Endothelial cell of umbilical vein (primary cell): ENCODE results near the gene NT5C1B. TPM values are rescaled to one million over a fixed set of nuclear protein-coding genes. Genes with fewer than 3 reads are reported as not detected.

Experiments
- BruUV-seq: library from RNA; stranded (reverse); fragments of 400-500 nt; replicated peaks from 2 replicates; lab custom pipeline; 2021; lab: Mats Ljungman, UMichigan
- CTCF ChIA-PET: fragments of 300-600, 350-600 bp; sonication (Branson Sonifier 250); formaldehyde crosslinking; loops from one replicate; lab custom pipeline; 2021; ENCODE audit warnings: antibody characterized with exemption, inconsistent platforms; lab: Charles Lee
- POLR2A ChIA-PET: fragments of 300-600, 350-600 bp; sonication (Branson Sonifier 250); formaldehyde crosslinking; loops from one replicate; lab custom pipeline; 2021; ENCODE audit warnings: antibody characterized with exemption, inconsistent platforms; lab: Charles Lee
- DNase-seq: peaks from one replicate; pipeline ENCODE4 v3.0.0-alpha.2; 2011; ENCODE audit warnings: low read depth, low spot score
- FAIRE-seq: peaks from 2 replicates; lab custom pipeline; 2011; peaks lifted over from hg19 to GRCh38; lab: Jason Lieb, UNC
- H2AFZ ChIP-seq: 2 replicates; pipeline ENCODE4 v1.6.0; 2012; ENCODE audit warnings: low read depth, low read length, control low read depth, inconsistent platforms
- H3K27ac ChIP-seq: 2 replicates; pipeline ENCODE4 v1.5.1; 2011; ENCODE audit warnings: low read depth, mild to moderate bottlenecking, control low read depth, low read length, moderate library complexity; ENCODE audit not compliant: insufficient read depth
- H3K27me3 ChIP-seq, 2 experiments: 2 replicates each; pipeline versions ENCODE4 v1.6.0 to v1.6.1; 2011; ENCODE audit warnings: low read length in 2 of 2, mixed read lengths in 1 of 2; ENCODE audit not compliant: control insufficient read depth in 2 of 2, insufficient read depth in 2 of 2
- H3K36me3 ChIP-seq, 2 experiments: 2 replicates in 1 of 2; 3 replicates in 1 of 2; pipeline ENCODE4 v1.5.1; 2011; ENCODE audit warnings: low read length in 2 of 2, mild to moderate bottlenecking in 1 of 2, moderate library complexity in 1 of 2; ENCODE audit not compliant: control insufficient read depth in 2 of 2, insufficient read depth in 2 of 2; ENCODE audit errors: extremely low read depth in 1 of 2
- H3K4me1 ChIP-seq: 3 replicates; pipeline ENCODE4 v1.5.1; 2011; ENCODE audit warnings: mild to moderate bottlenecking, low read length; ENCODE audit not compliant: control insufficient read depth, insufficient read depth; ENCODE audit errors: extremely low read depth
- H3K4me2 ChIP-seq: 2 replicates; pipeline ENCODE4 v1.6.1; 2011; ENCODE audit warnings: low read length, control low read depth, mixed read lengths; ENCODE audit not compliant: insufficient read depth
- H3K4me3 ChIP-seq, 3 experiments: fragments of 200-600 bp in 1 of 3; sonication (generic), shearing (Covaris generic) in 1 of 3; replicated peaks in 1 of 3; 2 replicates each; pipeline ENCODE4 v1.5.1; 2011 to 2016; ENCODE audit warnings: control low read depth in 3 of 3, low read length in 3 of 3, mild to moderate bottlenecking in 2 of 3, inconsistent platforms in 1 of 3, low read depth in 1 of 3, moderate library complexity in 1 of 3; ENCODE audit not compliant: insufficient read depth in 1 of 3
- H3K79me2 ChIP-seq: 2 replicates; pipeline ENCODE4 v1.6.0; 2012; ENCODE audit warnings: low read length, inconsistent platforms; ENCODE audit not compliant: control insufficient read depth, insufficient read depth
- H3K9ac ChIP-seq: replicated peaks from 2 replicates; pipeline ENCODE3; 2011; ENCODE audit warnings: low read length, control low read depth; ENCODE audit not compliant: insufficient read depth; ENCODE audit errors: extremely low read depth
- H3K9me1 ChIP-seq: replicated peaks from 3 replicates; pipeline ENCODE4 v1.6.0; 2011; ENCODE audit warnings: mild to moderate bottlenecking, low read length; ENCODE audit not compliant: control insufficient read depth, insufficient read depth; ENCODE audit errors: extremely low read depth
- H3K9me3 ChIP-seq: replicated peaks from 2 replicates; pipeline ENCODE4 v1.5.1; 2012; ENCODE audit warnings: low read length, inconsistent platforms; ENCODE audit not compliant: control insufficient read depth, insufficient read depth
- H4K20me1 ChIP-seq: replicated peaks from 2 replicates; pipeline ENCODE3; 2011; ENCODE audit warnings: mild to moderate bottlenecking, low read length; ENCODE audit not compliant: control insufficient read depth, insufficient read depth; ENCODE audit errors: extremely low read depth
- CTCF ChIP-seq, 2 donors: IDR thresholded peaks; 1 replicate in 1 of 2; 2 replicates in 1 of 2; pipeline ENCODE4 v1.5.1; 2011; ENCODE audit warnings: low read length in 2 of 2, mild to moderate bottlenecking in 2 of 2, moderate library complexity in 2 of 2, control low read depth in 1 of 2, inconsistent platforms in 1 of 2, low read depth in 1 of 2; ENCODE audit not compliant: insufficient read depth in 1 of 2; ENCODE audit errors: extremely low read depth in 1 of 2
- EZH2 ChIP-seq: IDR thresholded peaks from 2 replicates; pipeline ENCODE4 v1.6.1; 2012; ENCODE audit warnings: borderline replicate concordance, low read depth, mild to moderate bottlenecking, moderate library complexity, low read length, inconsistent platforms; ENCODE audit not compliant: severe bottlenecking
- FOS ChIP-seq: IDR thresholded peaks from 2 replicates; pipeline ENCODE4 v1.6.1; 2011; ENCODE audit warnings: mild to moderate bottlenecking, low read length, moderate library complexity, borderline replicate concordance; ENCODE audit not compliant: insufficient read depth
- GATA2 ChIP-seq: IDR thresholded peaks from 2 replicates; pipeline ENCODE4 v1.7.0; 2011; ENCODE audit warnings: low read depth, mild to moderate bottlenecking, moderate library complexity, mixed read lengths, low read length; ENCODE audit not compliant: insufficient read length, insufficient read depth
- JUN ChIP-seq: IDR thresholded peaks from 2 replicates; pipeline ENCODE4 v1.6.1; 2011; ENCODE audit warnings: borderline replicate concordance, low read depth; ENCODE audit not compliant: insufficient read length, insufficient read depth
- MAX ChIP-seq: IDR thresholded peaks from 2 replicates; pipeline ENCODE4 v1.6.1; 2011; ENCODE audit not compliant: insufficient read depth, insufficient read length
- MYC ChIP-seq: IDR thresholded peaks from one replicate; pipeline ENCODE4 v1.6.1; 2011; ENCODE audit warnings: mild to moderate bottlenecking, low read depth, low read length
- POLR2A ChIP-seq: IDR thresholded peaks from 2 replicates; pipeline ENCODE4 v1.6.1; 2012; ENCODE audit warnings: low read depth, mild to moderate bottlenecking, control low read depth, low read length
- POLR2AphosphoS5 ChIP-seq: IDR thresholded peaks from 2 replicates; pipeline ENCODE4 v1.6.1; 2012; ENCODE audit warnings: low read depth, mild to moderate bottlenecking, control low read depth, low read length, moderate library complexity; ENCODE audit not compliant: insufficient read depth
- dilution Hi-C: fragments of 300-500 bp; cut with MboI; formaldehyde crosslinking; loops from one replicate; pipeline ENCODE4 v1.15.0; 2019; ENCODE audit warnings: low sequenced_read_pairs; ENCODE audit not compliant: extremely low pct_ligation_motif_present
- intact Hi-C: fragments of 100-400 bp; cut with micrococcal nuclease; formaldehyde crosslinking; loops from one replicate; pipeline ENCODE4 v1.10.0; 2022
- polyA plus RNA-seq, 4 experiments: library from polyadenylated mRNA; depleted of rRNA in 3 of 4; stranded (reverse) in 3 of 4; unstranded in 1 of 4; fragments of >200 nt; gene quantifications; 2 replicates each; pipeline versions ENCODE4 v1.2.1 to v1.2.3, GENCODE V29; 2011 to 2012; ENCODE audit warnings: missing spikeins in 1 of 4
- total RNA-seq: library from RNA; stranded (reverse); gene quantifications from 2 replicates; pipeline ENCODE4 v1.2.3, GENCODE V29; 2021

The NT5C1B gene
- total and polyA plus RNA-seq, 2 donors (not counting 3 experiments of a cell fraction or from before 2014, with no cell fraction given) = not detected

DNA sequence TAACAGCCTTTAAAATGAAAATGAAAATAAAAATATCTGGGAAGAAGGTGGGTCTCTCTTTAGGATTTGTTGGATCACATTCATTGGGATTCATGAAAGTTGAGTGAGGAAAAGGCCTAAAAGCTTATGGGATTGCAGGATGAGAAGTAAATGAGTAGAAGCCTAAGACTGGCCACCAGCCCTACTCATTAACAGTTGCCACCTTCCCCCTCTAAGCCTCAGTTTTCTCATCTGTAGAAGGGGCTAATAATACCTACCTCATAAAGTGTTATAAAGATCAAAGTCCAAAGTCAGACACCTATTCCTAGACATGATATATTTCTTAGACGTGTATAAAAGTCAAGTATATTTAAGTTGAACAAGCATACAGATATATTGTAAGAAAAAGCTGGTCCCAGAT lies 52.7 kb downstream of the NT5C1B start:
- POLR2A ChIA-PET = no interaction called here
- dilution Hi-C loops = no loop called here

More for the DNA sequence above, 52.7 kb downstream of the NT5C1B start:
- Histone ChIP-seq H4K20me1 (no peaks in the 10 kb centered on the region), H3K27me3 (no peaks in the 10 kb centered on the region), H3K9me3 (no peaks in the 10 kb centered on the region), H2AFZ (no peak overlapping the region), H3K79me2 (no peaks in the 10 kb centered on the region), H3K36me3 (no peaks in the 10 kb centered on the region), H3K27ac (no peak overlapping the region), H3K4me3 (no peak overlapping the region), H3K9me1 (no peaks in the 10 kb centered on the region), H3K9ac (no peak overlapping the region), H3K4me2 (no peak overlapping the region), H3K4me1 (peaks cover 5% of the 10 kb centered on the region)
- no TSS peak for BruUV-seq
- intact Hi-C loops = no loop called here
- CTCF ChIA-PET = interaction anchor here (1.8 to 3.7 kb wide), 2 partner anchors 16 to 18 kb away, joined by 4 to 21 read pairs; no protein-coding TSS in a partner anchor
- FAIRE-seq (no peak), DNase-seq (no peak)
- TF ChIP-seq FOS (no peak), POLR2A (no peak), EZH2 (no peak), JUN (no peak), POLR2AphosphoS5 (no peak), GATA2 (no peak), MYC (no peak), MAX (no peak), CTCF (IDR thresholded peaks at IDR 0.05; ENCODE audit: extremely low read depth in 1 of 2, insufficient read depth in 1 of 2, low read depth in 1 of 2, low read length in 2 of 2) (no peak)
